Stimulated activated CD4-positive, alpha-beta T cell treated with anti-CD3 and anti-CD28 coated beads, Interleukin-1b, Interleukin-23, amount 100 ng/mL, for 4 hours (primary cell): ENCODE data around the gene NDST1.

Experiments
- DNase-seq, 2 donors: peaks; one replicate each; pipeline ENCODE4 v3.0.0-alpha.2; 2020; ENCODE audit warnings: low read depth in 2 of 2

NDST1 gene

GRCh38 chr5:150489360-150490295 is 18.3 kb upstream of the NDST1 start:
- DNase-seq = no peak

GRCh38 chr5:150490296-150490669 is 17.6 kb upstream of the NDST1 start:
- no peak for DNase-seq

DNA sequence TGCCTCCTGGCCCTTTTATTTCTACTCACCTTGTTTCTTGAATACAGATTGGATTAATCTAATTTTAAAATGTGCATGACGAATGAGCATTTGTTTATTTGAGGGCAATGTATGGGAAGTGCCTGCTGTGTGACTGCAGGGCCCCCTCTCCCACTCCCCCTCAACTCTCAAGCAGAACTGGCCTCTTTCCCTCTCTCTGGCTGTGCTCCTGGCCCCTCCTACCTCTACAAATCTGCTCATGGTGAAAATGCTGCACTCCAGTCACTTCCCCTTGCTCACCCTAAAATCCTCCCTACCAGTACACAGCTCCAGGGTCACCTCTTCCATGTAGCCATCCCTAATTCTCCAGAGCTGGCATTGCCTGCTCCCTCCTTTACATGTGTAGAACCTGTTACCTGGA is 17.2 kb upstream of the NDST1 start:
- DNase-seq = no peak

DNA sequence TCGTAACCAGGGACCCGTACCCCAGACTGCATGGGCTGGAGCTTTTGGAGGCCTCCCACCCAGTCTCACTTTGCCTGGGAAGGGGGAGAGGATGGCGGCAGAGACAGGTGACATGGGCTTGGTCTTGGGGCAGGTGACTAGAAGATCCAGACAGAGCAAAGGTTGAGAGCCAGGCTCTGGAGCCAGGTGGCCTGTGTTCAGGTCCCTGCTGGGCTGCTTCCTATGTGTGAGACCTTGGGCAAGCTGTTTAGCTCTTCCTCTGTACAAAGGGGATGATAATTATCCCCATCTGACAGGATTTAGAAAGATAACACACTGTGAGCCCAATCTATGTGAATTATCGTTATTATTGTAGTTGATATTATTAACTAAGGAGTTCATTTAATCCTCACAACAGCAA is 16.1 kb upstream of the NDST1 start:
- no peak for DNase-seq

DNA sequence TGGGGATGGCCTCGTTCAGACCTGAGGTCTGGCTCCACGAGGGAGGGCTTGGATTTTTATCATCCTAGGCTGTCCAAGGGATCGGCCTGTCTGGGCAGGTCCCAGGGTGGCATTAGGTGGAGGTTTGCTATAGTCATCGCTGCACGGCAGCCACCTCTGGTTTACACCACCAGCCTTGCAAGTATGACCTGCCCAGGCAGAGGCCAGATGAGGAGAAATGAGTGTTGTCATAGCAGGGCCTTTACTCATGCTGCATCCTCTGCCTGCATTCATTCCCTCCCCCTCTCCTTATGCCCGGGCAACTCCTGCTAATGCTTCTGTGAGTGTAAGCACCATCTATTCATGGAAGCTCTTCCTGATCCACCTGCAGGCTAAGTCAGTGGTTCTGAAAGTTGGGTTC is 15.3 kb upstream of the NDST1 start:
- DNase-seq = no peak

DNA sequence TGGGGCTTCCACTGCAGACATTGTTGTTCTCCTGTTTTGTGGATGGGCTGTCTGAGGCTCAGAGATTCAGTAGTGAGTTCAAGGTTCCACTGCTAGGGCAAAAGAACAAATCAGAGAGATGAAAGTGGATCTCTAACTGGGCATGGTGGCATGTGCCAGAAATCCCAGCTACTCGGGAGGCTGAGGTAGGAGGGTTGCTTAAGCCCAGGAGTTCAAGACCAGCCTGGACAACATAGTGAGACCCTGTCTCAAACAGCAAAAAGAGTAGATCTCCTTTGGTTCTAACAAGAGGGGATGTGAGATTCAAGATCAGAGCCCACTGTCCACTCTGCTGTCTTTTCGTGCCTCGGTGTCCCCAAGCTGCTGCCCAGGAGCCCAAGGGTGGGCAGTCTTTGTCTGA is 11.8 kb upstream of the NDST1 start:
- no peak for DNase-seq

- DNase-seq = no peak
Measured at GRCh38 chr5:150496534-150496933, 11.4 kb upstream of the NDST1 start.

DNA sequence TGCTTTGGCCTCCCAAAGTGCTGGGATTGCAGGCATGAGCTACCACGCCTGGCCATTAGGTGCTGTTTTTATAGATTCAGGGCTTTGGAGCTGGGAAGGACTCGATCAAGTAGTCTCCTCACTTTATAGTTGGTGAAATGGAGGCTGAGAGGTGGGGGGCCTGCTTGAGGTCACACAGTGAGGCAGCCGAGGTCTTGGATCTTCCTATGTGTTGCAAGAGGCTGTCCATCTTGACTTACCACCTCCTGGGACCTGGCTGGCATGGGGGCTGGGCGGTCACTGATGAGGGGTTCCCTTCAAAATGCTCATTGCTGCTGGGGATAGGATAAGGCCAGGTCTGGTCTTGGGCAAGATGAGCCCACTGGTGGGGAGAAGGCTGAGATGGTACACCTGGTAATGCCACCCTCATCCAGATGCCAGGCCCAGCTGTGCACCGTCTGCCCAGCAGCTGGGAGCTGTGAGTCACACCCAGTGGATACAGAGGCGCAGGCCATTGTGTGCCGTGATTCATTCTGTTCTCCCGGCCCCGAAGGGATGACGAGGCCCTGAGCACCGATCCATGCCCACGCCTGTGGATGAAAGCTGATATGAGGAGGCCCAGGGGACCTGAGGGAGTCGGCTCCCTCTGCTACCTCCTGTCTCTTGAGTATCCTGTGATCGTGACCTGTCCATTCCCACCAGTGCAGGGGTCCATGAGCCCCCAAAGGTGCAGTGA is 10.5 kb upstream of the NDST1 start:
- DNase-seq = no peak

DNA sequence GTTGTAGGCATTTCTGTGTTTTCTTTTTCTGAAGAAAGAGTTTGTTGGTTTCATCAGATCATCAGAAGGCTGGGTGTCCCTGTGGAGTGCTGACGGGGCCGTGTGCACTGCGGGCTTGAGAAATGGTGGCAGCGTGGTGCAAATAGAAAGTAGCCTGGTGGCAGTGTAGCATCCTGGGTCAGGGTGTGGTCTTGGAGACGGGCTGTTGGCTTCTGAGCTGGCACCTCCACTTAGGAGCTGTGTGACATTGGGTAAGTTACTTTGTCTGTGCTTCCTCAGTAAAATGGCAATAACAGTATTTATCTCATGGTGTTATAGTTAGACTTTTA is 10.0 kb upstream of the NDST1 start:
- no peak for DNase-seq

- DNase-seq = no peak
Measured at GRCh38 chr5:150498501-150498900, 9.4 kb upstream of the NDST1 start.

GRCh38 chr5:150498971-150499370 is 9.0 kb upstream of the NDST1 start:
- DNase-seq = no peak

- no peak for DNase-seq
Measured at GRCh38 chr5:150499437-150499956, 8.4 kb upstream of the NDST1 start.

DNA sequence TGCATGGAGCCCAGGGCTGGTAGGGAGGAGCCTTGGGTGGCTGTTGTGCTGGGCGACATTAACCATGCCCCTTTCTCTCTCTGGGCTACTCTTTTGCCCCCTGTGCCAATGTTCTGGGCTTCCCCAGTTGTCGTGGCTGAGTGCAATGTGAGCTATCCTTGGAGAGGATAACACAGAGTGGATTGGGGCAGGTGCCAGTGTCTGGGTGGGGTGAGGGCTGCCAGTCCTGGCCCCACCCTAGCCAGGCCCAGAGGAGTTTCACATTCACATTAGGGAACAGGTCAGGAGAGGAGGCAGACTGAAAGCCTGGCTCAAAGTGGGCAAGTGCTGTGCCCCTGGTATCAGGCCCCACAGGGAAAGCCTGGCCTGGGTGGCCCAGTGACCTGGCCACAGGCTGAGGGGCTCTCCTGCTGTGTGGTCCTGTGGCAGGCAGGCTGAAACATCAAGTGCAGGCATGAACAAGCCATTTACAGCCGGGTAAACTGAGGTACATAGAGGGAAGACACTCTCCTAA is 7.5 kb upstream of the NDST1 start:
- DNase-seq = no peak

DNA sequence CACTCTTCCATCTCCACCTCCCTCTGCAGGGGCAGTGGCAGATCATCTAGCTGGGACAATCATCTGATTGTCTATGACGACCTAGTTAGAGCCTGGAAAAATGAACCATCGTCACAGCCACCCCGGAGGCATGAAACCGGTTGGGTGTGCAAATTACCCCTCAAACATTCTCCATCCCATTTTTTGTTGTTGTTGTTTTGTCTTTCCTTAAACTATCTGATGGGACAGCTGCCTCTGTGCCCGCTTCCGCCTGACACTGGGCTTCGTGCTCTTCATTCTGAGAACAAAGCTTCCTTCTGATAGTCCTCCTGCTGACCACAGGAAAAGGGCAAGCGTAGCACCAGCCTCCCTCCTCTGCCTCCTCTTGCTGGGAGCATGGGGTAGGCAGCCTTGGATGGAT is 7.0 kb upstream of the NDST1 start:
- no peak for DNase-seq

DNA sequence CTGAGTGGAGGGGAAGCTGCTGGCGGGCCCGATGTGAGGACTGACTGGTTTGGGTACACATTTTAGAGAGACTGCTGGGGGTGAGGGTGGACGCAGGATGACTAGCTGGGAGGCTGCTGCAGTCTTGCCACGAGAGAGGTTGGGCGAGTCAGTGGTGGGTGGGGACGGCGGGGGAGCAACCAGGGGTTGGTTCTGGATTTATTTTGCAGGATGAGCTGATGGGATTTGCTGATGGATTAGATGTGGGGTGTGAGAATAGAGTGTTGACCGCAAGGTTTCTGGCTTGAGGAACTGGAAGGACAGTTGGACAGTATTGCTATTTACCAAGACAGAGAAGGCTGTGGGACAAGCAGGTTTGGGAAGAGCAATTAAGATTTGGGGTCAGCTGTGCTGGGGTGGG is 5.8 kb upstream of the NDST1 start:
- DNase-seq = no peak

DNA sequence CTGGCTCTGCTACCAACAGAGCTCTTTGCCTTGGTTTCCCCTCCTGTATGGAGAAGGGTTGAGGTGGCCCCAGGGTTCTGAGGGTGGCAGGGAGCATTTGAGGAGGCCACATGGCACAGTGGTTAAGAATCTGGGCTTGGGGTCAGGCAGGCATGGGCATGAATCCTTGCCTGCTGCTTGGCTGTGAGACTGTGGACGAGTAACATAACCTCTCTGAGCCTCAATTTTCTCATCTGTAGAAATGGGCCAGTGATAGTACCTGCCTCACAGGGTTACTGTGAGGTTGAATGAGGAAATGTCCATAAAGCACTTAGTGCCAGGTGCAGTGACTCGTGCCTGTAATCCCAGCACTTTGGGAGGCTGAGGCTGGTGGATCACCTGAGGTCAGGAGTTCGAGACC is 5.1 kb upstream of the NDST1 start:
- DNase-seq = no peak

GRCh38 chr5:150503386-150503785 is 4.5 kb upstream of the NDST1 start:
- DNase-seq = no peak

DNA sequence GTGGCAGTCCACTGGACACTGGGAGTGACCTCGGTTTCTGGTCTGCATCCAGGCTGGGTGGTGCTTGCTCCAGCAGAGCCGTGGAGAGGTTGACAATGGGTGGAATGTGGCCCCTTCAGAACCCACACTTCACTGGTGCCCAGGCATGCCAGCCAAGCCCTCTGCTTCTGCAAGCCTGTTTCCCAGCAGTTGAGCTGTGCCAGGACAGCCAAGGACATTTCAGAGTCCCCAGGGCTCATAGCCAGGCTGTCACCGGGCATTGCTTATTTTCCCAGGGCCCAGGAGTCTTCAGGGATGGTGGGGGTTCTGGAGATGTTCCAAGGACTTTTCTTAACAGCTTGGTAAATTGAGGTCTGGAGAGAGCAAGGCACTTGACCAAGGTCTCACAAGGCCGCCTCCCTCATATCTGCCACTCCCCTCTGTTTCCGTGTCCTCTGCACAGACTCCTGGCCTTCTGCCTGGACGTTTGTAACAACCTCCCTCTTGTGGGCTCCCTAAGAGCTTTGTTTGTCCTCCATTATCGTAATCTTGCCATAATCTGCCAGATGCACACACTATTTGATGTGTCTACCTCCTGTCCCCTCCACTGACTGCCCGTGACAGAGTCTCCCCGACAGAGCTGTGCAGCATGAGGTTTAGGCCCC is 3.8 kb upstream of the NDST1 start:
- DNase-seq = no peak

DNA sequence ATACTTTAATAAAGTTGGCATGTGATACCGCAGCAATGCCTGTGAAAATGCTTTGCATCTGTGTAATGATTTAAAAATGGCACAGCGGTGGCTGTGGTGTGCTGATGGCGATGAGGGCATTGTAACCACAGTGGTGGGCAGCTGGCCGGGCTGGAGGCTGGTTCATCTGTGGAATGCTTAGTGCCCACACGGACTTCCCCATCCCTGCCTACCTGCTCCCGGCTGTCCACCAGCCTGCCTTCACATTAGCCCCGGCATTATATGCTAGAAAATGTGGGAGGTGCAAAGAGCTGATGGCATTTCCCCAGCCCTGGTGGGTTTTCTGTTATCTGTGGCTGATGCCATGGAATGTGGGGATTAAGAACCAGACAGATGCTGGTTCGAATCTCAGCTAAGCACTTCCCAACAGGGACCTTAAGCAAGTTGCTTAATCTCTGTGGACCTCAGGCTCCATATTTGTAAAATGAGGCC is 2.9 kb upstream of the NDST1 start:
- no peak for DNase-seq

DNA sequence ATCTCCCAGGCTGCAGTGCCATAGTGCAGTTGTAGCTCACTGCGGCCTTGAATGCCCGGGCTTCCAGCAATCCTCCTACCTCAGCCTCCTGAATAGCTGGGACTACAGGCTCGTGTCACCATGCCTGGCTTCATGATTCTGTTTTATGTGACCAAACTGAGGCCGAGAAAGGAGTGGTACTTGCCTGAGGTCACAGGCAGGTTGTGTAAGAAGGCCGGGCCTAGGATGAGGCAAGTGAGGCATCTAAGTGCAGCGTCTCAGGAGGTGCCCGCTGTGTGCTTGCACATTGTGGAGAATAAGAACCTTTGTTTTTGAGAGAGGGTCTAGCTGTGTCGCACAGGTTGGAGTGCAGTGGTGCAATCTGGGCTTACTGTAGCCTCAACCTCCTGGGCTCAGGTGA is 2.1 kb upstream of the NDST1 start:
- DNase-seq = no peak

- DNase-seq = no peak
Measured at GRCh38 chr5:150506571-150507473, 1.1 kb upstream of the NDST1 start.
